ENCODE data around the gene OSBP2.
"Not testable (repeated sequence)": the region's sequence is repeated elsewhere in the genome, so short reads cannot be mapped to it uniquely, and the experiment has no call there.

OSBP2 gene

DNA sequence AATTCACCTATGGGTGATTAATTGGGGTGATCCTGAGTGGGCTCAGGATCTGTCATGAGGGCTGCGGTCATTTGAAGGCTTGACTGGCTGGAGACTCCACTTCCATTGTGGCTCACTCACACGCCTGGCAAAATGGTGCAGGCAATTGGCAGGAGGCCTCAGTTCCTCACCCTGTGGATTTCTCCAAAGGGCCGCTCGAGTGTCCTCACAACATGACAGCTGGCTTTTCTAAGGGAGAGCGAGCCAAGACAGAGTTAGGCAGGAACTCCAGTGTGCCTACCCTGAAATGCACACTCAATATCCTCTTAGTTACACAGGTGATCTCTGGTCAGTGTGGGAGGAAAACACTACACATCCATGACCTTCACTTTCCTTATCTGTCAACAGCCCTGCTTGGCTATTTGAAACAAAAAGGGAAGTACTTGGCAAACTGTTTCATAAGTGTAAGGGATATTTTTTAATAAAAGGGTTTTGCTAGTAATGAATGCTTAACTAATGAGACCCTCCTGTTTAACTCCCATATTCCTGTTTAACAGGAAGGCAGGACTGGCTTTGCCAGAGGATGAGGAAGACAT lies 25.7 kb downstream of the OSBP2 start:
- DNase-seq = no peak

DNA sequence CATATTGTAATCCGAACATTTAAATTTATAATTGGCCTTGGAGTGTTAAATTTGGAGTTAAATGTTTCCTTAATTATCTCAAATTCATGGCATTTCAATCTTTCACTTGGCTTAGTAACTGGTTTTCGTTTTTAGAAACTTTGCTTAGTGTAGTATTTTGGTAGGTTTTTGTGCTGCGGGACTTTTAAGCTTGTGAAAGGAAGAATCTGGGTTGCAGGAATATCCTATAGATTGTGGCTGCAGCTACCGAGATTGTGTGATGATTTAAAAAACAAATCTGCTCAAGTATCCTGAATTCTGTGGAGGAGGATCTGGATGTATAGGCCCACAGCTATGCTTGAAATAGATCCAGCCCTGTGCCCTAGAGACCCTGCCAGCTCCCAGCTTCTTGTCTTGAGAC lies 27.1 kb downstream of the OSBP2 start:
- no peak for DNase-seq

DNA sequence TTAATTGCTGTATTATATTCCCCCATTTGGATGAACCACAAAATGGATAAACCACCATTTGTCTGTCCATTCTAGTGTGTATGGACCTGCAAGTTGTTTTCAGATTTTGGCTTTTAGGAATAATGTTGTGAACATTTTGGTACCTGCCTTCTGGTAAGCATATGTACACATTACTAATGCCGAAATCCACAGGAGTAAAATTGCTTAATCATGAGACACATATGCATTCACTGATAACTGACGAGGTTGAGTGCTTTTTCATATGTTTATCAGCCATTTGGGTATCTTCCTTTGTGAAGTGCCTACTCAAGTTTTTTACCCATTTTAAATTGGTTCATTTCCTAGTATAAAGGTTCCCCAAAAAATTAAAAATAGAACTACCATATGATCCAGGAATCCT lies 34.2 kb downstream of the OSBP2 start:
- no peak for DNase-seq

DNA sequence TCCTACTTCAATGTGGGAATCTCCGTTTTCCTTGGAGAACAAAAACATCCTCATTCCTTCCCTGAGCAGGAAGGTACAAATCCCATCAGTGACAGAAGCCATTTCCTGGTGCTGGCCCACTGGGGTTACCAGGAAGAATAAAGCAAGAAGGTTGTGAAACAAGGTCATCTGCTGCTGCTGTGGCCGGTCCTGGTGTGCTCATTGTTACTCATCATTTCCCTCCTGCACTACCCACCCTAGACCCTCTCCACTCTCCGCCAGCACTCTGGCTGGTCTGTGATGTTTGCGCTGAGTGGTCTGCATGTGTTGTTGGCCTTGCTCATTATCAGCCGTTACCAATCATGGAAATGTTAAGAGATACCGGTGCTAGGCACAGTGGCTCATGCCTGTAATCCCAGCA lies 37.0 kb downstream of the OSBP2 start:
- no peak for DNase-seq

- DNase-seq = no peak
These were observed 37.8 kb downstream of the OSBP2 start for GRCh38 chr22:30732426-30732825.

DNA sequence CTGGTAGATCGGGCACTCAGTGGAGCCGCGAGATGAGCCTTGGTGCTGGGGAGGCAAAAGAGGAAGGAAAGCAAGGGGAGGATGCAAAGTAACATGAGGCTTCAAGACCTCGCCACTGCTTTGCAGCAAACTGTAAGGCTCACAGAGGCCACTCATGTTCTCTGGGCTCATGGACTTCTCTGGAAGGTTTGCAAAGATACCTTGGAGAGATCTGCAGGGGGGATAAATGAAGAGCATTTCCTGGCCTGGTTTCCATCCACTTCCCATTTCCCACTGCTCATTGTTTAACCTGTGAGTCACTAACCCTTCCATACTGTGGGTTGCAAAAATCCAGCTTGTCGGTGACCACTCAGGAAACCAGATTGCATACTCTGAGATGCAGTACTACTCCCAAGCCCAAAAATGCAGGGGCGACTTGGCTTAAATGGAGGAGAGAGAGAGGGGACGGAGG lies 38.5 kb downstream of the OSBP2 start:
- no peak for DNase-seq

DNA sequence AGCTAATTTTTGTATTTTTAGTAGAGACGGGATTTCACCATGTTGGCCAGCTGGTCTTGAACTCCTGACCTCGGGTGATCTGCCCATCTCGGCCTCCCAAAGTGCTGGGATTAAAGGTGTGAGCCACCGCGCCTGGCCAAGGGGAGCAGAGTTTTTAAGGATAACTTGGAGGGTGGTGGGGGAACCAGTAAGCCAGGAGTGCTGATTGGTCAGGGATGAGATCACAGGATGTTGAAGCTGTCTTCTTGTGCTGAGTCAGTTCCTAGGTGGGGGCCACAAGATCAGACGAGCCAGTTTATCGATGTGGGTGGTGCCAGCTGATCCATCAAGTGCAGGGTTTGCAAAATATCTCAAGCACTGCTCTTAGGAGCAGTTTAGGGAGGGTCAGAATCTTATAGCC lies 45.3 kb downstream of the OSBP2 start:
- not testable (repeated sequence) for DNase-seq

- DNase-seq = not testable (repeated sequence)
These were observed 45.8 kb downstream of the OSBP2 start for GRCh38 chr22:30740511-30740910.

DNA sequence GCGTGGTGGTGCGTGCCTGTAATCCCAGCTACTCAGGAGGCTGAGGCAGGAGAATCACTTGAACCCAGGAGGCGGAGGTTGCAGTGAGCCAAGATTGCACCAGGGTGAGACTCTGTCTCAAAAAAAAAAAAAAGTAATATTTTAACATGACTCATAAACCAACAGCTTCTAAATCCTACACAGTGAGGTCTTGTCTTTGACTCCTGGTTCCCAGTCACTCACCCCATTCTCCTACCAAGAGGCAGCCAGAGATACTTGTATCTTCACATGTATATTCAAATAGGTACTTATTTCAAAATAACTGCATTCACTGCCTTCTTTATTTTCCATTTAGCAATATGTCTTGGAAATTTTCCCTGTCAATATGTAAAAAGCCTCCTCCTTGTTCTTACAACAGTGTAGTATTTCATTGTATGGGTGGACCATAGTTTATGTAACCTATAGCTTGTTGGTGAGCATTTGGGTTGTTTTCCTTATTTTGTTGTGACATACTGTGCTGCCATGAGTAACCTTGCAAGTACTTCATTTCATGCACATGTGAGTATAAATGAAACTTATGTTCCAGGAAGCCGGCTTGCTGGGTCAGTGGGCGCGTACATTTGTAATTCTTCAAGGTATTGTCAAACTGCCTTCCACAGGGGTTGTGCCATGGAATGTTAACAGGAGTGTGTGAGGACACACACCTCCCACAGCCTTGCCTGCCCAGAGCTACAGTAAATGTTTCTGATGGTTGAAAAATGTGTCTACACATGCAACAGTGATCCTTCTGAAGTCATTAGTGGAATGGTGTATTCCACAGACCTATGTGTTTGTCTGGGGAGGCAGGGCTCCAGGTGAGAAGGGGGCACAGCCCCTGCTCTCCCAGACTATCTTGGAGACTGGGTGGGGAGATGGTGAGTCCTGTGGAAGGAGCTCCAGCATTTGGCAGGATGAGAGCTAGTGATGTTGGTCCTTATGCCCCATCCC lies 47.9 kb downstream of the OSBP2 start:
- DNase-seq = no peak

GRCh38 chr22:30743257-30744020 lies 48.8 kb downstream of the OSBP2 start:
- no peak for DNase-seq

DNA sequence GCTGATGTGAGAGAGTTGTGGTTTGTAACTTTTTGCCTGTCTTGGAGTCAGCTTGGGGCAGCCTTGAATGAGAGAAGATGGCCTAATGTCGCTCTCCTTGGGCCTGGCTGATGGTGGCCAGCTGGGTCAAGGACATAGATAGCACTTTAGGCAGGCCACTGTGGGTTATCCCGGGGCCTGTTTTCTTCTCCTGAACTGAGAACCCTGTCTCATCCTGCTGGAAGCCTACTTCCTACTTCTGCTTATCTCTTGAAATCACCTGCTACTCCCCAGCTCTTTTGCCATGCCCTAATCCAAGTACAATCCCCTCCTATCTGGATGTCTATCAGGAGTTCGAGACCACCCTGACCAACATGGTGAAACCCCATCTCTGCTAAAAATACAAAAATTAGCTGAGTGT lies 49.5 kb downstream of the OSBP2 start:
- DNase-seq = no peak

GRCh38 chr22:30747493-30747892 lies 52.8 kb downstream of the OSBP2 start:
- no peak for DNase-seq

GRCh38 chr22:30749272-30749671 lies 54.6 kb downstream of the OSBP2 start:
- no peak for DNase-seq

DNA sequence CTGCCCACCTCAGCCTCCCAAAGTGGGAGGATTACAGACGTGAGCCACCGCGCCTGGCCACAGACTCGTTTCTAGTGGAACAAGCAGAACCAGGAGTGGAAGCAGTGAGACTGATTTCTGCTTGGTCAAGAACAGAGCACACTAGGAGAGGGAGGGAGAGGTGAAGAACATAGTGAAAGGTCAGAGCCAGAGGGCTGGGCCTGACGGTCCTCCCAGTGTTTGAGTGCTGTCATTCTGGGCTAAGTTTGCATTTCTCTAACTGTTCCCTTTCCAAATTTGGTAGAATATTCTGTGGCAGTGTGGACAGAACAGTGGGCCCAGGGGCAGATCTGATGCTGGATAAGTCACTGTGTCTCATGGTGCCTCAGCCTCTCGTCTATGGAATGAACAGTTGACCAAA lies 55.2 kb downstream of the OSBP2 start:
- no peak for DNase-seq

DNA sequence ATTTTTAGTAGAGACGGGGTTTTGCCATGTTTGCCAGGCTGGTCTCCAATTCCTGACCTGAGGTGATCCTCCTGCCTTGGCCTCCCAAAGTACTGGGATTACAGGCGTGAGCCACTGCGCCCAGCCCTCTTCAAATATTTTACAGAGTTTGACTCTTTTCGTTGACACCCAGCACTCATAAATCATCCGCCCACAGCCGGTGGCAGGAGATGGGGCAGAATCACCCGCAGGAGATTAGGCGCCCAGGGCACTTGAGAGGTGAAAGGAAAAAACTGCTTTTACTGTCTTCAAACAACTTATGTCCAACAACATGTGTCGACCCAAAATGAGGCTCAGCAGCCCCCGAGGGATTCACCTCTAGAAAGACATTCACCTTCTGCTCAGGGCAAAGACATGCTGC lies 56.9 kb downstream of the OSBP2 start:
- no peak for DNase-seq

DNA sequence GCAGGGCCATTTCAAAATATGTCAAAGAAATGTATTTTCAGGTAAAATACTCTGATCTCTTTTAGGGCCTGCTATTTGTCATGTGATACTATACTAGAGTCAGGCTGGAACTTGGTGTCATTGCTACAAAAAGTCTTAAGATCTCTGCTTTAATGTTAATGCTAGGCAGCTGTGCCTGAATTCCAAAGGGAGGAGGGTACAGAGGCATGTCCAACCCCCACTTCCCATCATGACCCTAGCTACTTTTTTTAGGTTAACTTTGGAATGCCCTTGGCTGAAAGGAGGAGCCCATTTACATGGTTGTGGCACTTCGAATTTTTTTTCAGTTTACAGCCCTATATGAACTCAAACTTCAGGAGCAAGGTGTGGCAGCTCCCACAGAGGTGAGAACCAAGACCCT lies 58.1 kb downstream of the OSBP2 start:
- no peak for DNase-seq

DNA sequence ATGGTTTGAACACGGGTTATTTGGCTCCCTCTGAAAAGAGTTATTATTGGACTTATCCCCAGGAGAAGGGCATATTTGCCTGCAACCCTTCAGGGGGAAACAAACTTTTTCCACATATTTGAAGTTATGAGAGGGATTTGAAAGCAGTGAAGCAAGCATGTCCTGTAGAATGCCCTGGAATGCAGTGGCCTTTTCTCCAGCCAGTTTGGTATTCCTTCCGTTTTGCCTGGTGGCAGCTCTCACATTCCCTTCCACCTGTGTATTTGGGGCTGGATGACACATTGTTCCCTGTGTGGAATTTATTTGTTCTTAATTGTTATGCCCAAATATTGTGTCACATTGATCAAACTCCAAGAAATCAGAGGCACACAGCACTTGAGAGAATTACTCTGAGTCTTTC lies 59.0 kb downstream of the OSBP2 start:
- DNase-seq = no peak

DNA sequence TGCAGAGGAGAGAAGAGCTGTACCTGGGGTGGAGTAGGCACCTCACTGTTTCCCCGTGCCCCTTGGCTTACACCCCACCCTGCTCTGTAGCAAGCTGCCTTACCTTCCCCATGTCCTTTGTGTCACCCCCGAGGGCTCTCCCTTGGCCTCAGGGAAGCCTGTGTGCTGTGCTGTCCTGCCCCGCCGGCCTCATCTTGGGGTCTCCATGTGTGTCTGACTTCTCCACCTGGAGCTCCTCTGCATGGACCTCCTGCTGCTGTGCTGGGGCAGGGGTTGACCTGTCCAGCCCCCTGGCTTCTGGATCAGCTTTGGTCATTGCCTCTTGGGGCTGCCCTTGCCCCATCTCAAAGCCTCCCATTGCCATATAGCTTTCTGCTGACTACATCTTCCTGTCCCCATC lies 59.8 kb downstream of the OSBP2 start:
- DNase-seq = no peak

GRCh38 chr22:30754971-30755758 lies 60.5 kb downstream of the OSBP2 start:
- DNase-seq = peak; percentile 65

DNA sequence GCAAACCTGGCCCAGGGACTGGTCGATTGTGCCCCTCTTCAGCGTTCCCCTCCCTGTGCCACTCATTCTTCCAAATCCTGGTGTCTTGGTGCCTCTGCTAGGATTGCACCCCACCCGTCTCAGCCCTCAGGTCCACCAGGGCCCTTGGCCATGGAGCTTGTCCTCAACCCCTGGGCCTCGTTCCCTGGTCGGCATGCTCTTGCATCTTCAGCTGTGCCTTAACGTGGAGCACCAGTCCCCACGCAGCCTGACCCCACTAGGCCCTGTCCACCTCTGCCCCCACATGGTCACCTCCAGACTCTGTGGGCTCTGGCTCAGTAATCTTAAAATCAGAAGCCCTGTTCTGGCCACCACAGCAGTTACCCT lies 61.1 kb downstream of the OSBP2 start:
- DNase-seq = no peak

DNA sequence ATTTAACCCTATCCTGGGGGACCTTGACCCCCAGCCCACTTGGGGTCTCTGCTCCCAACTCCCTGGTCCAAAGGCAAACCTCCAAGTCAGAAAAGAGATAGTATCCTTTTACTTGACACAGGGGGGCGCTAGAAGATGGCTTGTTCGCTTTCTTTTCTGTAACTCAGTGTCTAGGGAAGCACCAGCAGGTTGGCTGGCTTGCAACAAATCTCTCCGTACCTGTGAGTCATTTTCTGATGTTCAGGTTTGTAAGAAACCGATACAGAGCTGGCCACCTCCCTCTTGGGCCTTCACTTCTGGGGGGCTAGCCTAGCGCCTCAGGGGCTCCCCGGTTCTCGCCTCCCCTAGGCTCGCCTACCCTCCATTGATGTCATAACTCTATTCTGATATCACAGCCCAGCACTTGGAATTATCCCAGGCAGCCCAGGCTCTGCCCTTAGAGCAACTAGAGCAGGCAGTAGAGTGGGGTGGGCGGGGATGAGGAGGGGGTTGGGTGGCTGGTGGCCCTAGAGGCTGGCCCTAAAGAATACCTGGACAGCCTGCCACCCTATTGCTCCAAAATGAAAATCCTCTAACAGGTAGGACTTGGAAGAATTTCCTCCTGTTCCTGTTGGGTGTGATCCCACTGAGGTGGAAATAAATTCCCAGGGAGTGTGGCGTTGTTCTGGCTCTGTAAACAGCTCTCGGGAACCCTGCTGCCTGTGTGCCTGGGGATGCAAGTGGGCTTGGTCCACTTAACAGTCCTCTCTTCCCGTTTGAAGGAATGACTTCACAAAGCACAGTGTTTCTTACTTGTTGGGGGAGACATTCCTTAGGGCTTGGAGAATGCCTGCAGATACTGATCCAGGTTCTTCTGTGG lies 69.4 kb downstream of the OSBP2 start:
- DNase-seq = peak; percentile 61

GRCh38 chr22:30767661-30768060 lies 73.0 kb downstream of the OSBP2 start:
- DNase-seq = no peak
